GM19025 (cell line): Measurements from ENCODE around the gene DOCK3.
A peak's percentile ranks its signal among the peaks of the same experiment; 100 is the strongest.

Experiments used
- ATAC-seq: cut with Tn5 transposase; IDR thresholded peaks from one replicate; pipeline ENCODE4 v1.9.1; 2021; ENCODE audit warnings: mild to moderate bottlenecking, low read depth, moderate library complexity; ENCODE audit not compliant: unreplicated experiment

Gene DOCK3

GRCh38 chr3:50674349-50675178 is at the start of gene DOCK3:
TSS of gene DOCK3 (plus strand) at chr3:50674927. CDS start at chr3:50675264, 337 bp downstream.
- ATAC-seq, result peak; percentile 69

- no peak for ATAC-seq
These were observed 49.2 kb upstream of the DOCK3 start for GRCh38 chr3:50625231-50626182.

- ATAC-seq, result no peak
These were observed 48.3 kb upstream of the DOCK3 start for GRCh38 chr3:50626401-50626800.

GRCh38 chr3:50627407-50628051 is 47.2 kb upstream of the DOCK3 start:
- ATAC-seq, result no peak

- no peak for ATAC-seq
These were observed 46.1 kb upstream of the DOCK3 start for GRCh38 chr3:50628601-50629000.

- ATAC-seq, result no peak
These were observed 44.3 kb upstream of the DOCK3 start for GRCh38 chr3:50630394-50630793.

GRCh38 chr3:50630877-50631276 is 43.9 kb upstream of the DOCK3 start:
- no peak for ATAC-seq

- ATAC-seq, result no peak
These were observed 42.3 kb upstream of the DOCK3 start for GRCh38 chr3:50632450-50632849.

GRCh38 chr3:50633230-50633790 is 41.4 kb upstream of the DOCK3 start:
- ATAC-seq, result no peak

GRCh38 chr3:50635066-50635465 is 39.7 kb upstream of the DOCK3 start:
- ATAC-seq, result no peak

- no peak for ATAC-seq
These were observed 37.7 kb upstream of the DOCK3 start for GRCh38 chr3:50637011-50637410.

GRCh38 chr3:50637945-50638344 is 36.8 kb upstream of the DOCK3 start:
- no peak for ATAC-seq

- ATAC-seq, result no peak
These were observed 35.7 kb upstream of the DOCK3 start for GRCh38 chr3:50639055-50639494.

GRCh38 chr3:50642382-50642781 is 32.3 kb upstream of the DOCK3 start:
- no peak for ATAC-seq

- no peak for ATAC-seq
These were observed 30.2 kb upstream of the DOCK3 start for GRCh38 chr3:50644561-50644960.

GRCh38 chr3:50645378-50645777 is 29.3 kb upstream of the DOCK3 start:
- no peak for ATAC-seq

- ATAC-seq, result no peak
These were observed 26.4 kb upstream of the DOCK3 start for GRCh38 chr3:50648313-50648712.

- ATAC-seq, result no peak
These were observed 25.8 kb upstream of the DOCK3 start for GRCh38 chr3:50648944-50649343.

GRCh38 chr3:50649451-50649931 is 25.2 kb upstream of the DOCK3 start:
- no peak for ATAC-seq

- ATAC-seq, result no peak
These were observed 24.7 kb upstream of the DOCK3 start for GRCh38 chr3:50650018-50650417.
